ENCODE measurements around the gene VPS37B.
A peak's percentile ranks its signal among the peaks of the same experiment; 100 is the strongest.
"Not testable (repeated sequence)": the region's sequence is repeated elsewhere in the genome, so short reads cannot be mapped to it uniquely, and the experiment has no call there.

Gene VPS37B

DNA sequence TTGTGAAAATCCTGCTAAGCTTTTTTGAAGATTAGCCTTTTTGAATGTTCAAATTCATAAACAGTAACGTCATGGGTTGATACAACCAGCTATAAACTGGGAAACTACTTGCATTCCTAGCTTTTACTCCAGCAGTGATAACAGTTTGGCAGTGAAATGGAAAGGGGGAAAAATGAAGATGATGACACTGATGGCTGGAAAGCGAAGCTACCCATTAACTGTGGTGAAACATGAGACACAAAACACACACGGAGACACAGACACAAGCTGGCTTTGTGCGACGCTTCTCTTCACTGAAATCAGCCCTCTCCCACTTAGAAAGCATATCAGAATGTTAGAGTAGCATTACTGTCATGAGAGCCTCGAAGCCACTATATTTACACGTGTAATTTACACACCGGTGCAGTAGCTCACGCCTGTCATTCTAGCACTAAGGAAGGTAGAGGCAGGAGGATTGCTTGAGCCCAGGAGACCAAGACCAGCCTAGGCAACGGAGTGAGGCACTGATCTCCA lies 15.7 kb downstream of the VPS37B start:
- DNase-seq, result peak; percentile 30

DNA sequence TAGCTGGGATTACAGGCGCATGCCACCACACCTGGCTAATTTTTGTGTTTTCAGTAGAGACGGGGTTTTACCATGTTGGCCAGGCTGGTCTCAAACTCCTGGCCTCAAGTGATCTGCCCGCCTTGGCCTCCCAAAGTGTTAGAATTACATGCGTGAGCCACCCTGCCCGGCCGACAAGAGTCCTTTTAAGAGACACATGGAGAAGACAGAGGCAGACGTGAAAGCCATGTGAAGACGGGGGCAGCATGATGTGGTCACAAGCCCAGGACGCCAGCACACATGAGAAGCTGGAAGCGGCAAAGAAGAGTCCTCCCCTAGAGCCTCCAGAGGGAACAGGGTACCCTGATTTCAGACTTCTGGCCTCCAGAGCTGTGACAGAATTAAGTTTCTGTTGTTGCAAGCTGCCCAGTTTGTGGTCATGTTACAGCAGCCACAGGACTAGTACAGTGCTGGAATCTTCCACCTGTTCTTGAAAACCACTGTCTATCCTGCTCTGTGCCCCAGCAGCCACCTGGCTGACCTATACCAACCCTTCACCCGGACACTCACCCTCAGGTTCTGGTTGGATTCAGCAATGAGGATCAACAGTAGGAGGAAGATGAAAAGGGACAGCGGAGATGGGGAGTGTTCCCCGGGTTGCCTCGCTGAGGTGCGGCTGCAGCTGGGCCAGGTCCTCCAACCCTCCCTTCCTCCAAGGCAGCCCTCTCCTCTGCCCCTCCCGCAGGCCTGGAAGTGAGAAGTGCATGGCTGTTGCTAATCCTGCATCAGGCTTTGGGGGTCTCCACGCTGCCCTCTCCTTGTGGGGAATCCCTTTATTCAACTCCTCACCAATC lies 16.9 kb downstream of the VPS37B start:
- no peak for DNase-seq

DNA sequence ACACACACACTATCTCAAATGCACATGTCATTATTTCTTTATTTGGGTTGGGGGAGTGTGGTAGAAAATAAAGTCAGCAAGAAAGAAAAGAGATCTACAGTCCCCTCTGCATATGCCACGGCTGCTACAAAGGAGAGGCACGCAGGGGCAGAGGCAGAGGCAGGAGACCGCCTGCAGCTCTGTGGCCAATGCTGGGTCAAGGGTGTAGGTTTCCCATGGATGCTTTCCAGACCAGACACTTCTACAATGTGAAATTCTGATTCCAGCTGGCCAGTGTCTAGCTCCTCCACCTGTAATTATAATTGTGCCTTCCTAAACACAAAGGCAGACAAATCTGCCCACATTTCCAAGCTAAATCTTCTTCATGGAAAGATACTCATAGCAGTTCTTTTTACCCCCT lies 19.2 kb downstream of the VPS37B start:
- no peak for DNase-seq

DNA sequence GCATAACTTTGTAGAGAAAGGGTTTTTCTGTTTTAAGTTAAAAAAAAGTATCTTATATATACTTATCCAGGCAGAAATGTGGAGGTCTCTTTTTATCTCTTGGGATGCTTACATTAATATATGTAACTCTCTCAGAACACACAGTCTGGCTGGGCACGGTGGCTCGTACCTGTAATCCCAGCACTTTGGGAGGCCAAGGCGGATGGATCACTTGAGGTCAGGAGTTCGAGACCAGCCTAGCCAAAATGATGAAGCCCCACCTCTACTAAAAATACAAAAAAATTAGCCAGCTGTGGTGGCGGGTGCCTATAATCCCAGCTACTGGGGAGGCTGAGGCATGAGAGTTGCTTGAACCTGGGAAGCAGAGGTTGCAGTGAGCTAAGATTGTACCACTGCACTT lies 19.6 kb downstream of the VPS37B start:
- not testable (repeated sequence) for DNase-seq

DNA sequence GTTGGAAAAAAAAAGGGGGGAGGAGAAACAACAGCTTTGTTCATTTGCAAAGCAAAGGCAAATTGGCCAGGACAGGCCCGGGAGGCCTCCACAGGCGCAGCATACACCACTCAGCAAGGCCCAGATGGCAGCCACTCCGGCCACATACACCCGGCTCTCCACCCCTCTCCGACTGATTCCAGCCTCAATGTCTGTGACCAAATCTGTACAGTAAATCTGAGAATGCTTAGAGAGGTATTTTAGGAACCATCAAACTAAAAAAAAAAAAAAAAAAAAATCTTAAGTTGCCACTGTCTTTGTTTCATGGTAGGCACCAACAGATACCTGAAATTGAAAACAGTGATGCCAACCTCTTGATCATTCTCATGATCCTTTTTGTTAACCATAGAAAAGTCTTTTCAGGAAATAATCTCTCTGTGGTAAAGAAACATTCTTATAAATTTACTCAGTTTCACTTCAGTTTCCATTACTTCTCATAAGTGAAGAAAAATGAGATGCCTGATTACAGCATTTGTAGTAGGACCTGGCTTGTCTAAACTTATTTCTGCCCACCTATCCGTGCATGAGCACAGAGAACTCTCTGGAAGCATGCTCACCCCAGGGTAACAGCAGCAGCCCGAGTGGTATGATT lies 20.2 kb downstream of the VPS37B start:
- no peak for DNase-seq

DNA sequence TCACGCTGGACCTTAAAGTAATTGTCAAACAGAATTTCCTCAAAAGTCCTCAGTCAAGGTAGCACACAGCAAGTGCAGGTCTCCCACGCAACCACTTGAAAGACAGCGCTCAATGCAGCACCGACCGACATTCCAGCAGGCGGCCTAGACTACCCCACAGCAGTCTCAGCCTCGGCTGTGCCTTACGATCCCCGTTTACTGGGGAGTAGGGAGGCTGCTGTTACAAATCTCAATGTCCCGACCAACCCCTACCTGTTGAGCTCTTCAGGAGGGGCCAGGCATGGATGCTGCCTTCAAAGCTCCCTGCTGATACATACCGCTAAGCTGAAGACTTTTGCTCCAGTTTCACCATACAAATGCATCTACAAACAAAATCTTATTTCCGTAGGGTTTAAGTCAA lies 21.8 kb downstream of the VPS37B start:
- DNase-seq, result no peak

DNA sequence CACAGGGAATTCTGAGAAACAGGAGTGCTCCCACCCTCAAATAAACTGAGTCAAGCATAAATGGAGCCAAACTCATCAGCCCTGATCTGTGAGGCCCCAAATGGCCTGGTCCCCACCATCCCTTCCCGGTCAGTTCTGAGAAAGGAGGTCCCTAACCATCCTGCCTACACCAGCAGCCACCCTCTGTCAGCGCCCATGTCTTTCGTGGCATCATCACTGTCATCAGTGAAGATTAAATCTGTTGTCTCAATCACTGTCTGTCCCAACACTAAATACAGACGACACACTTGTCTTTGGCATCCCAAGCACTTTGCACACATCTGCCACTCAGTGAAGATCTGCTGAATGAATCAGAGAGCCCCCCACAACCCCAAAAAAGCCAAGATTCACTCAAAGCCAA lies 22.4 kb downstream of the VPS37B start:
- no peak for DNase-seq

DNA sequence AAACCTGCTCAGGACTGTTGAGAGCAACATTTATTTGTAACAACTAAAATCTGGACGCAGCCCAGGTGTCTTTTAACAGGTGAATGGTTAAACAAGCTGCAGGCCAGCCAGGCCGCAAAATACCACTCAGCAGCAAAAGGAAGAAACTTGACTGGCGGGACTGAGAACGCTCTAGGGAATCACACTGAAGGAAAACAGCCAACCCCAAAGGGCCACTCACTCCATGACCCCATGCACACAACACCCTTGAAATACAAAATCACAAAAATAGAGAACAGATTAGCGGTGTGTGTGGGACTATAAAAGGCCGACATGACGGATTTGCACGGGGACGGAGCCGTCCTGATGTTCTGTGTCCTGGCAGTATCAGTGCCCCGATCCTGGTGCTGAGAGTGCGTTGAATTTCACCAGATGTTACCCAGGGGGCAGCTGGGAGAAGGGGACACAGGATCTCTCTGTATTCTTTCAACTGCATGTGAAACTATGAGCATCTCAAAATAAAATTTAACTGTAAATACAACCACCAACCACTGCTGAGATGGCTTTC lies 23.0 kb downstream of the VPS37B start:
- peak; percentile 27 for DNase-seq

DNA sequence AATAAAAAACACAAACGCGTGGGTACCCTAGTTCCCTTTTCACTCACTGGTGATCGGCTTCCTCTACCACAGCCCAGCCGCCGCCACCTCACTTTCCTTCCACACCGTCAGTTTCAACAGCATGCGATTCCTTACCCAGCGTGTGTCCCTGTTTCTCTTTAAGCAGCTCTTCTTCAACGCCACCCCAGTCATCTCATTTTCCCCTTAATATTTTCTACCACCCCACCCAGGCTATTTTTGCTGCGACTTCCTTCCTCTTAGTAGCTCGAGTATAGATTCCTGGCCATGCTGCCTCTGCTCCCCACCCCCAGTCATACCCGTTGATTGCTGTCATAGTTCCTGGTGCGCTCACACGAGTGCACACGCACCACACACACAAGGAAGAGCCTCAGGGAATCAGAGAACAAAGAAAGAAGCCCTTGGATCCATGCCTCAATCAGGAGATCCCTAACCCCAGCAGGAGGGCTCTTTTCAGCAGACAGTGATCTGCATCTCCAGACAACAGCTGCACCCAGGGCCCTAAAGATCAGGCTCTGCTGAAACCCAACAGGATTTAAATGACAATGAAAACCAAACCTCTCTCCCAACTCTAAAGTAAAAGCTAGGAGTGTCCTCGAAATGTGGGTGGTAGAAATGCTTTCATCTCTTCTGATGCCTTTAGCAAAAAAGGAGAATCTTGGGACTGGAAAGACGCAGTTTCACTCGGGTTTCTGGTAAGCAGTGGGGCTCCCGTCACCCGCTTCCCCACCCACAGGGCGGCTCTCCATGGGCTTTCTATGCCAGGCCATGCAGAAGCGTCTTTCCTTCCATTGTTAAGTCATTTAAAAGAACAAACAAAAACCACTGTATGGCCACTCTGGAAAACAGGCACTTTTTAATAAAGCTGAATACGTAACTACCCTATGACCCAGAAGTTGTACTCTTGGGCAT lies 23.8 kb downstream of the VPS37B start:
- DNase-seq, result peak; percentile 87

DNA sequence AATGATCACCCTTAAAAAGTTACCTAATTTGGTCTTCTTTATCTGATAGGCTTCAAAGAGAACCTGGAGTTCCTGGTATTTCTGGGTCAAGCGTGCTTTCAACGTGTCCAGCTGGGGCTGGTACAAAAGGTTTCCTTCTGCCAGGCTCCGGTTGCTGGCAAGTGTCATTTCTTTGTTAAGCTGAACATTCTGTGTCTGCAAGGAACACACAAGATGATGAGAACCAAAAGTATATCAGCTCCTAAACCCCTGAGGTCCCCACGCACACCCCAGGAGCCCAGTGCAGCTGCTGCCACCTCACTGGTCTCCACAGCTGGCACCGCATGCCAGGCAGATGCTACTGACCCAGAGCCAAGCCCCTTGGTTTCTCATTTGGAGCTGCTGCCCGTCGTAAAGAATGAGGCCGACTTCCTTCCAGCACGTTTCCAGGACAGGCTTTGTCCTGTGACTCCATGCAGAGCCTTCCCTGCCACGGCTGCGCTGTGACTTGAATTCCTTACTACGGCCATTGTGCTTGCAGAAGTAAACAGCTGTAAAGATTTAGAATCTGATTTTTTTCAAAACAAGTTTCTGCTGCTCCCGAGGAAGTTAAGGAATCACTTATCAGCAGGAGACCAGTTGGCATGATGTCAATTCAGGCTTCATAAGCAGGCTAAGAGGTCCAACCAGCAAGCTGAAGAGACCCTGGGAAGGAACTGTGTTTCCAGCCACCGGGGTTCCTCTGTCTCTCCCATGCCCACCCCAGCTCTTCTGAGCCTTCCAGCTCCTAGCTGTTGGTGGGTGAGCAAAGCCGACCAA lies 24.9 kb downstream of the VPS37B start:
- no peak for DNase-seq

DNA sequence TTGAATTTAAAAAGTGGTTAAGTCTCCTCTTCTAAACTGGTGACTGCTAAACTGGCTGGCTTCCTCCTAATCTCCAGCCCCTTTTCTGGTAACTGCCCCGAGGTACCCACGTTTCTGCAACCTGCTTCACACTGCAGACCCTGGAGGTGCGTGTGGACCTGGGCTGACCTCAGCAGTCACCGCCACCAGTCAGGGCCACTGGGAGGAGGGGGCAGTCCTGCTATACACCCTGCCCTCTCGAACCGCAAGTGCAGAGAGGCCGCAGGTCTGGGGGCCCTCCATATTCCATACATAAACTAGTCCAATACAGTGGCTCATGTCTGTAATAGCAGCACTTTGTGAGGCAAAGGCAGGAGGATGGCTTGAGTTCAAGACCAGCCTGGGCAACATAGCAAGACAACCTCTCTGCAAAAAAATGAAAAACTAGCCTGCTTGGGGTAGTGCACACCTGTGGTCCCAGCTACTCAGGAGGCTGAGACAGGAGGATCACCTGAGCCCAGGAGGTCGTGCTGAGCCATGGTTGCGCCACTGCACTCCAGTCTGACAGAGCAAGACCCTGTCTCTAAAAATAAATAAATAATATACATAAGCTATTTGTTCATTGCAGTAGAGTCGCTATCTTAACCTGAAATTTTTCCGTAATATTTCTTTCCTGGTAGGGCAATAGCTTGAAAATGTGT lies 25.6 kb downstream of the VPS37B start:
- no peak for DNase-seq

DNA sequence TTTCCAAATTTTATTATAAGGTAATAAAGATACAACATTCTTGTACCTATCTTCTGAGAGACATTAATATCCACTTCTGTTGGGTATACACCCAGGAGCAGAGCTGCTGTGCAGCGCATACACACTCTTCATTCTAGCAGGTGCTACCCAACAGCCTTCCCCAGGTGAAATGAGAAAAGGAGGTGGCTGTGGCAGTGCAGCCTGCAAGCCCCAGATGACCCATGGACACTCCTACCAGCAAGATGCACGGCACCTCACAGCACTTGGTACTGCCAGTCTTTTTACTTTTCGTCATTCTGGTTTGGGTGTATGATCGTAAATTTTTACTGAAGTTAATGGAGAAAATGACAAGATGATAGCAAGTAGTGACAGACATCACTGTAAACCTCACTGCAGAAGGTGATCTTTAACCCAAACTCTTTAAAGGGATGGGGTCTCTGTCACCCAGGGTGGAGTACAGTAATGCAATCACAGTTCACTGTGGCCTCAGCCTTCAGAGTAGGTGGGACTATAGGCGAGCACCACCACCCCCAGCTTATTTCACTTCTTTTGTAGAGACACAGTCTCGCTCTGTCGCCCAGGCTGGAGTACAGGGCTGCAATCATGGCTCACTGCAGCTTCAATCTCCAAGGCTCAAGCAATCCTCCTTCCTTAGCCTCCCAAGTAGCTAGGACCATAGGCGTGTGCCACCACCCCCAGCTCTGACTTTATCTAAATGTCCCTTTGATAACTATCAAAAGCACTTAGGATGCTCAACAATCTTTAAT lies 26.5 kb downstream of the VPS37B start:
- no peak for DNase-seq

DNA sequence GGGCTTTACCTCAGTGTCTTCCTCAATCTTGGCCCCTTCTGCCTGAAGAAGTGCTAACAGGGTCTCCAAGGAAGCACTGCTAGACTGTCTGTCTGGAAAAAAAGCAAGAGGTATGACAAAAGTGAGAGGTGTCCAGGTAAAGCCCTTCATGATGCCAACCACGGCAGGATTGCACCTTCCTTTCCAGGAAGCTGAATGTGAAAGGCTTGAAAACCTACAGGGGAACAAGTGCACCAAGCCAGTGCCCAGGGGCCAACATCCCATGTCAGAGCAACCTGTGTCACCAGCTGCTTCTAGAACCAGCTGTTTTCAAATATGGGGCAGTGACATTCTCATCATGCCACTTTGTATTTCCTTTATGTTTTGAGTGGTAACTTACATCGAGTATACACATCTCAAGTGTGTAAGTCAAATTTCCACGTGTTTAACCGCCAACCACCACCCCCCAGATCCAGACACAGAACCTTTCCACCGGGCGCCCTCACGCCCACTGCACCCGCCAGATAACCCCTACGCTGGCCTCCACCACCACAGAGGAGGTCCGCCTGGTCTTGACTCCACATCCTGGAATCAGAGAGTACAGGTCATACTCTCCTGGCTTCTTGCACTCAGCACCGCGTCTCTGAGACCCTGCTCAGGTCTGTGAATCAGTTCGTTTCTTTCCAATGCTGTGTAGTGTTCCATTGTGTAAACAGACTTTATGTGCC lies 27.3 kb downstream of the VPS37B start:
- no peak for DNase-seq

DNA sequence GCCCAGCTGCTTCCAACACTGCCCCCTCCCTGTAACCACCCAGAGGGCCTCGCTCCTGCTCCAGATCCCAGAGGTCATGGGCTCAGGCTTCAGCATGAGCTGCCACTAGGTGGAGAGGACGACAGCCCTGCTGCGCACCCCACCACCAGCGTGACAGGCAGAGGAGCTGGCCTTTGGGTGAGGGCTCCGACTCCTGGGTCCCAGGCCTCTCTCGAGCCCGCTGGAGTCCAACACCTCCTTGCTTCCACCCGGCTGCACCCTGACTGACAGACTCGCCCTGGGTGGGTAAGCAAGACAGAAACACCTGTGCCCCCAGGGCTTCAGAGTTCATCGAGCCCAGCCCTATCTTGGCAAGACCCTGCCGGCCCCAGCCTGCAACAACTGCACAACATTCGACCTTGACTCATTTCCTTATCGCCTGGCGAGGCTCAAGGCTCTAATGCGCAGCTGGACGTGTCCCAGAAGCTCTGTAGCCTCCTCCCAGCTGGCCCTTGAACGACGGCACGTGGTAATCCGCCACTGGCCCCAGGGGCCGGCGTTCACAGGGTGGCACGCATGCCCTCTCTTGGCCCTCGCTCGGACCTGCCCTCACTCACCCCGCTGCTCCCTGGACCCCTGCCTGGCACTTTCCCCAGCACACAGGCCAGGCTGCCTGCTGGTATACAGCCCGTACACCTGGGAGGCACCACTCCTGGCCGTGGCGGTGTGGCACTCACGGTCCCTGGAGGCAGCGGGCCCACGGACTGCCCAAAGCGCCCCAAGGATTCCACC lies 28.0 kb downstream of the VPS37B start:
- DNase-seq, result no peak

DNA sequence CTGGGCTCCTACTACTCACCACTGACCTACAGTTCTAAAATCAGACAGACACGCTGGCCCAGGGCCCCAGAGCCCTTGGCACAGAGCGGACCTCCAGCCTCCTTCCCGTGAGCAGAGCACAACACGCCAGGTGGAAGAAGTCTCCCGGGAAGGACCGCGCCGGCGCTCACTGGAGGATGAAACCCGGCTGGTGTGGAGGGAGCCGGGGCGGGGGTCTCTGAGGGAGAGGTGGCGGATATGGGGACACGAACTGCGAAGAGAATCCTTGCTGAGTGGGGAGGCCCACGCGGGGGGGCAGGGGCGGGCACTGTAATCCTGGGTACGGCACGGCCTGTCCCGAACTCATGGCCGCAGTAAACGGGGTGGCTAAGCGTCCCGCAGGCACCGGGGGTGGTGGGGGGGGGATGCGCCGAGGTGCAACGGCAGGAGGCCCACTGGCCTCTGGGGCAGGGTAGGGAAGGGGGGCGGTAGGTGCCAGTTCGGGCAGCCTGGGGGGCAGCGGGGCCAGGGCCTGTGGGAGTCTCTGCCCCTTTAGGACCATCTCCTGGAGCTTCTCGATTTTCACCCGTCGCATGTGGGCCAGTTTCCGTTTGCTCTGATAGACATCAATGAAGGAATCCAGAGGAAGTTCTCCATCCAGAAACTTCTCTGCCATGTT lies 28.8 kb downstream of the VPS37B start:
- DNase-seq, result no peak

DNA sequence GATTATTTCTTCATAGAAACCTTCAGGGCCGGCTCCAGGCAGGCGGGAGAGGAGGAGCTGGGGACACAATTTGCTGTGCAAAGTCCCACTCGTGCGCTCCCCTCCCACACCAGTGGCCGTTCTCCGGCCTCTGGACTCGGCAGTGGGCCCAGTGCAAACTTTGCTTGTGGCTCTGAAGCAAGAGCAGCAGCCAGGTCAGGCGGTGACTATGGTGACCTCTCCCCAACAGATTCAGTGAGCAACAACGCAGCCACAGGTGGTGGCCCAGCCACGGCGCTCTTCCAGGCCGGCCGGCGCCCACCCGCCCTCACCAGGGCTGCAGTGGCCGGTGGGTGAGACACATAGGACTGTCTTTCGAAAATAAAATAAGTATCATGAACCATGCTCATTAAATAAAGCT lies 29.5 kb downstream of the VPS37B start:
- no peak for DNase-seq

DNA sequence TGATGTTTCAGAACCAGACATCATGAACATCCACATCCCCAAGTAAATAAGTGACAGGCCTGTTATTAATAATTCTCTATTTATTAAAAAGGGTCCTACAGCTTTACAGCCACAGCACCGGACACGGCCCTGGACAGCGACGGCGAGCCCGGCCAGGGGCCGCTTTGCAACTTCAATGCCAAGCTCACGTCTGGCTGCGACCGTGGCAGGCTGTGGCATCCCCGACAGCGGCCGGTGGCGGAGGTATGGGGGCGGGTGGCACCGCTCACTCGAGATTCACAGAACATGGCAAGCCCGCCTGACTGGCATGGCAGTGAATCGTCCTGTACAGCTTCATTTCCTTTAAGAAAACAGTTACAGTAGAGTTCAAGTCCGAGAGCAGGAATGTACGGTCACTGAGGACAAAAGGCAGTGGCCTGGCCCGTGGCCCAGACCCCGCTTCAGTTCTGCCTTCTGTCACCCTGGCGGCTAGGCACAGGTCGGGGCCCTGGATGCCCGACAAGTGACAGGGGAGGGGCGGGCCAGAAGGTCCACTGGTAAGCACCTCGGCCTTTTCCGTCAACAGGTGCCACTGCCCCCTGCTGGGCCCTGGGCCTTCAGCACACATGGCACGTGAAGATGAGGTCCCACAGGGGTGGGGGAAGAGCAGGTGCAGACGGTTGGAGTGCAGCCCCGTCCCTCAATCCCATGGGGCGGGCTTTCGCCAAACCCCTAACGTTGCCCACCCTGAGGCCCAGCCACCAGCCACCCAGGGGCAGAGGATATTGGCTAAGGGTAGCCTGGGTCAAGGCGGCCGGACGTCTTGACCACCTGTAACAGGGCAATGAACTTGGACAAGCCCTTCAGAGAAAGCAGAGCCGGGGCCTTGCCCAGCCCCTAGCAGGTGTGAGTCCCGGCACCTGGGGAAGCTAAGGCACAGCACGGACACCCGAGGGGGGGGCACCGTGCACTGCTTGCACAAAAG lies 30.4 kb downstream of the VPS37B start:
- DNase-seq, result no peak

DNA sequence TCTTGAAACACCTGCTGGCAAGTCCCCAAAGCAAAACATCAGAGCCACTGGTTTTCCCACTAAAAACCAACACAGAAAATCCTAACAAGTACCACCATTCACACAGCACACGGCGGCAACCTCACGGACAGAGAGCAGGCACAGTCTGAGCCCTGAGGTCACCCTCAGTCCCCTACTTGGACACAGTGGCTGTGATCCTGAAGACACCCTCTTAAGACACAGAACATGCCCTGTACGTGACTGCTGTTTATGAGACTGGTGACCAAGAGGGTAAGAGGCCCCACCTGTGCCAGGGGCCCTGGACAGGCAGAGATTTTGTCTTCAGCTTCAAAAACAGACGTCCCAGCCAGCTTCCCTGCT lies 31.1 kb downstream of the VPS37B start:
- no peak for DNase-seq

Measured in NCI-H187 treated with DMSO at 0.1 percent for 48 hours (cell line).